Stimulated activated effector memory CD8-positive, alpha-beta T cell treated with anti-CD3 and anti-CD28 coated beads, Interleukin-12 subunit alpha, Interleukin-12 subunit beta, amount 100 ng/mL, for 72 hours (primary cell): ENCODE measurements around the gene MED23.
A peak's percentile ranks its signal among the peaks of the same experiment; 100 is the strongest.

Experiments used
- ATAC-seq: fragments of 150-1000 bp; cut with Tn5 transposase; 2 replicates; pipeline ENCODE4 v1.10.0; 2021
- DNase-seq, 2 donors: peaks; one replicate each; pipeline ENCODE4 v3.0.0; 2021 to 2022; ENCODE audit warnings: low spot score in 2 of 2
- H3K27ac Mint-ChIP-seq: one replicate; pipeline ENCODE4 v1.8.0; 2022; ENCODE audit warnings: mild to moderate bottlenecking, mixed read lengths
- H3K36me3 Mint-ChIP-seq: one replicate; pipeline ENCODE4 v1.8.0; 2022; ENCODE audit warnings: mild to moderate bottlenecking, mixed read lengths
- H3K4me1 Mint-ChIP-seq: one replicate; pipeline ENCODE4 v1.8.0; 2022; ENCODE audit warnings: mixed read lengths
- H3K4me3 Mint-ChIP-seq: one replicate; pipeline ENCODE4 v1.8.0; 2022; ENCODE audit warnings: mild to moderate bottlenecking, mixed read lengths
- H3K9me3 Mint-ChIP-seq: one replicate; pipeline ENCODE4 v1.8.0; 2022; ENCODE audit warnings: mixed read lengths

The MED23 gene, protein sequence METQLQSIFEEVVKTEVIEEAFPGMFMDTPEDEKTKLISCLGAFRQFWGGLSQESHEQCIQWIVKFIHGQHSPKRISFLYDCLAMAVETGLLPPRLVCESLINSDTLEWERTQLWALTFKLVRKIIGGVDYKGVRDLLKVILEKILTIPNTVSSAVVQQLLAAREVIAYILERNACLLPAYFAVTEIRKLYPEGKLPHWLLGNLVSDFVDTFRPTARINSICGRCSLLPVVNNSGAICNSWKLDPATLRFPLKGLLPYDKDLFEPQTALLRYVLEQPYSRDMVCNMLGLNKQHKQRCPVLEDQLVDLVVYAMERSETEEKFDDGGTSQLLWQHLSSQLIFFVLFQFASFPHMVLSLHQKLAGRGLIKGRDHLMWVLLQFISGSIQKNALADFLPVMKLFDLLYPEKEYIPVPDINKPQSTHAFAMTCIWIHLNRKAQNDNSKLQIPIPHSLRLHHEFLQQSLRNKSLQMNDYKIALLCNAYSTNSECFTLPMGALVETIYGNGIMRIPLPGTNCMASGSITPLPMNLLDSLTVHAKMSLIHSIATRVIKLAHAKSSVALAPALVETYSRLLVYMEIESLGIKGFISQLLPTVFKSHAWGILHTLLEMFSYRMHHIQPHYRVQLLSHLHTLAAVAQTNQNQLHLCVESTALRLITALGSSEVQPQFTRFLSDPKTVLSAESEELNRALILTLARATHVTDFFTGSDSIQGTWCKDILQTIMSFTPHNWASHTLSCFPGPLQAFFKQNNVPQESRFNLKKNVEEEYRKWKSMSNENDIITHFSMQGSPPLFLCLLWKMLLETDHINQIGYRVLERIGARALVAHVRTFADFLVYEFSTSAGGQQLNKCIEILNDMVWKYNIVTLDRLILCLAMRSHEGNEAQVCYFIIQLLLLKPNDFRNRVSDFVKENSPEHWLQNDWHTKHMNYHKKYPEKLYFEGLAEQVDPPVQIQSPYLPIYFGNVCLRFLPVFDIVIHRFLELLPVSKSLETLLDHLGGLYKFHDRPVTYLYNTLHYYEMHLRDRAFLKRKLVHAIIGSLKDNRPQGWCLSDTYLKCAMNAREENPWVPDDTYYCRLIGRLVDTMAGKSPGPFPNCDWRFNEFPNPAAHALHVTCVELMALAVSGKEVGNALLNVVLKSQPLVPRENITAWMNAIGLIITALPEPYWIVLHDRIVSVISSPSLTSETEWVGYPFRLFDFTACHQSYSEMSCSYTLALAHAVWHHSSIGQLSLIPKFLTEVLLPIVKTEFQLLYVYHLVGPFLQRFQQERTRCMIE (N-terminal part only)

GRCh38 chr6:131627724-131628682 lies at the start of gene MED23:
TSS of gene MED23 (minus strand) at chr6:131628242. CDS start at chr6:131628049, 193 bp downstream.
- H3K36me3 Mint-ChIP-seq, result peaks cover 50% of the 10 kb centered on the region
- peak within 1 kb of the TSS; percentile 99 for H3K4me3 Mint-ChIP-seq
- H3K9me3 Mint-ChIP-seq, result no peaks in the 10 kb centered on the region
- peaks cover 21% of the 10 kb centered on the region for H3K4me1 Mint-ChIP-seq
- H3K27ac Mint-ChIP-seq, result peak within 1 kb of the TSS; percentile 98
- ATAC-seq (peak; percentile 91), DNase-seq (peak; percentile 97 to 100)

GRCh38 chr6:131673184-131673583 lies 45.1 kb upstream of the MED23 start:
- Mint-ChIP-seq H3K4me3 (no peak overlapping the region), H3K27ac (no peak overlapping the region), H3K4me1 (no peaks in the 10 kb centered on the region), H3K36me3 (no peaks in the 10 kb centered on the region), H3K9me3 (no peaks in the 10 kb centered on the region)
- no peak for ATAC-seq
- no peak for DNase-seq

GRCh38 chr6:131669891-131670290 lies 41.8 kb upstream of the MED23 start:
- Mint-ChIP-seq H3K36me3 (no peaks in the 10 kb centered on the region), H3K27ac (no peak overlapping the region), H3K4me3 (no peak overlapping the region), H3K9me3 (no peaks in the 10 kb centered on the region), H3K4me1 (no peaks in the 10 kb centered on the region)
- no peak for DNase-seq
- ATAC-seq, result no peak

- Mint-ChIP-seq H3K9me3 (no peaks in the 10 kb centered on the region), H3K4me1 (no peaks in the 10 kb centered on the region), H3K27ac (no peak overlapping the region), H3K36me3 (no peaks in the 10 kb centered on the region), H3K4me3 (no peak overlapping the region)
- DNase-seq, result no peak
- ATAC-seq, result peak; percentile 51
Observed at GRCh38 chr6:131663578-131664165, 35.6 kb upstream of the MED23 start.

GRCh38 chr6:131660195-131660594 lies 32.2 kb upstream of the MED23 start:
- H3K4me1 Mint-ChIP-seq, result no peaks in the 10 kb centered on the region
- no peak overlapping the region for H3K4me3 Mint-ChIP-seq
- no peak for DNase-seq
- no peaks in the 10 kb centered on the region for H3K36me3 Mint-ChIP-seq
- no peak overlapping the region for H3K27ac Mint-ChIP-seq
- ATAC-seq, result peak; percentile 90
- H3K9me3 Mint-ChIP-seq, result no peaks in the 10 kb centered on the region

GRCh38 chr6:131658287-131658686 lies 30.2 kb upstream of the MED23 start:
- no peaks in the 10 kb centered on the region for H3K4me1 Mint-ChIP-seq
- H3K27ac Mint-ChIP-seq, result no peak overlapping the region
- no peak overlapping the region for H3K4me3 Mint-ChIP-seq
- ATAC-seq, result no peak
- no peak for DNase-seq
- H3K9me3 Mint-ChIP-seq, result no peaks in the 10 kb centered on the region
- H3K36me3 Mint-ChIP-seq, result no peaks in the 10 kb centered on the region

- Mint-ChIP-seq H3K9me3 (no peaks in the 10 kb centered on the region), H3K4me1 (no peaks in the 10 kb centered on the region), H3K36me3 (no peaks in the 10 kb centered on the region), H3K4me3 (no peak overlapping the region), H3K27ac (no peak overlapping the region)
- no peak for DNase-seq
- no peak for ATAC-seq
Observed at GRCh38 chr6:131657630-131658111, 29.6 kb upstream of the MED23 start.

DNA sequence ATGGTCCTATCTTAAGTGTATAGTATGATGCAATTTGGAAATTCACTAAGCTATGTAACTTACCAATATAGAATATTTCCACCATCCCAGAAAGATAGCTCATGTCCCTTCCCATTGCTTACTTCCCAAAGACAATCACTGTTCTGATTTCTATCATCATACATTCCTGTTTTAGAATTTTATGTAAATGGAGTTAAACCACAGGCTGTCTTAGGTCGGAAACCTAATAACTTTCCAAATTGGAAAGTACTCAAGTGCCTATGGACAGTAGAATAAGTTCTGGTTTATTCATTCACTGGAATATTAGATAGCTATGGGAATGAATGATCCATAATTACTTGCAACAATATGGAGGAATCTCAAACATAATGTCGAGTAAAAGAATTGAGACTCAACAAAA lies 29.2 kb upstream of the MED23 start:
- Mint-ChIP-seq H3K36me3 (no peaks in the 10 kb centered on the region), H3K27ac (no peak overlapping the region), H3K4me3 (no peak overlapping the region), H3K9me3 (no peaks in the 10 kb centered on the region), H3K4me1 (no peaks in the 10 kb centered on the region)
- ATAC-seq (no peak), DNase-seq (no peak)

GRCh38 chr6:131656667-131657066 lies 28.6 kb upstream of the MED23 start:
- no peak for DNase-seq
- no peak overlapping the region for H3K4me3 Mint-ChIP-seq
- H3K9me3 Mint-ChIP-seq, result no peaks in the 10 kb centered on the region
- no peak overlapping the region for H3K27ac Mint-ChIP-seq
- H3K36me3 Mint-ChIP-seq, result no peaks in the 10 kb centered on the region
- no peak for ATAC-seq
- no peaks in the 10 kb centered on the region for H3K4me1 Mint-ChIP-seq

DNA sequence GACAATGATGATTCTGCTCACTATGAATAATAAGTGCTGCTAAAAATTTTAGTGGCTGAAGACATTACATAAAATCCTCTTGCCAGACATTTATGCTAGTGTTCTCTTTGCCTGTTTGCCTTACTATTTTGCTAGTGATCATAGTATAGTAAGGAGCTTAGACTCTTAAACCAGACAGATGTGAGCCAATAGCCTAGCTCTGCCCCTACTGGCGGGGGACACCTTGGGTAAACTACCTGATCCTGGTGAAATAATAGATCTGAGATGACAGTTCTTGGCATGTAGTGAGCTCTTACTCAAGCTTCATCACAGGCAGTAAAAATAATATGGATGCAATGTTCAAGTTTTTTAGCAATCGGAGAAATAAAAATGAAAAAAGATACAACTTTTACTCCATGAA lies 27.9 kb upstream of the MED23 start:
- Mint-ChIP-seq H3K4me3 (no peak overlapping the region), H3K4me1 (no peaks in the 10 kb centered on the region), H3K27ac (no peak overlapping the region), H3K9me3 (no peaks in the 10 kb centered on the region), H3K36me3 (no peaks in the 10 kb centered on the region)
- DNase-seq, result no peak
- ATAC-seq, result no peak

GRCh38 chr6:131655387-131655786 lies 27.3 kb upstream of the MED23 start:
- ATAC-seq (no peak), DNase-seq (no peak)
- Mint-ChIP-seq H3K9me3 (no peaks in the 10 kb centered on the region), H3K36me3 (no peaks in the 10 kb centered on the region), H3K4me3 (no peak overlapping the region), H3K4me1 (no peaks in the 10 kb centered on the region), H3K27ac (no peak overlapping the region)

DNA sequence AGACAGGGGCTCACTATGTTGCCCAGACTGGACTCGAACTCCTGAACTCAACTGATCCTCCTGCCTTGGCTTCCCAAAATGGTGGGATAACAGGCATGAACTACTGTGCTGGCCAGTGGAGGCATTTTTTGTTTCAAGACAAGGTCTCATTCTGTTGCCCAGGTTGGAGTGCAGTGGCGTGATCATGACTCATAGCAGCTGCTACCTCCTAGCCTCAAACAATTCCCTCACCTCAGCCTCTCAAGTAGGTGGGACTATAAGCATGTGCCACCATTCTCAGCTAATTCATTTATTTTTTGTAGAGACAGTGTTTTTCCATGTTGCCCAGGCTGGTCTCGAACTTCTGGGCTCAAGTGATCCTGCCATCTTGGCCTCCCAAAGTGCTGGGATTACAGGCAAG lies 26.3 kb upstream of the MED23 start:
- H3K27ac Mint-ChIP-seq, result no peak overlapping the region
- no peak overlapping the region for H3K4me3 Mint-ChIP-seq
- no peaks in the 10 kb centered on the region for H3K9me3 Mint-ChIP-seq
- H3K4me1 Mint-ChIP-seq, result no peaks in the 10 kb centered on the region
- ATAC-seq (no peak), DNase-seq (no peak)
- H3K36me3 Mint-ChIP-seq, result no peaks in the 10 kb centered on the region

- no peaks in the 10 kb centered on the region for H3K9me3 Mint-ChIP-seq
- no peak overlapping the region for H3K4me3 Mint-ChIP-seq
- H3K27ac Mint-ChIP-seq, result no peak overlapping the region
- H3K4me1 Mint-ChIP-seq, result no peaks in the 10 kb centered on the region
- DNase-seq (no peak), ATAC-seq (no peak)
- H3K36me3 Mint-ChIP-seq, result no peaks in the 10 kb centered on the region
Observed at GRCh38 chr6:131652472-131652871, 24.4 kb upstream of the MED23 start.

GRCh38 chr6:131651782-131652181 lies 23.7 kb upstream of the MED23 start:
- Mint-ChIP-seq H3K4me1 (no peaks in the 10 kb centered on the region), H3K27ac (no peak overlapping the region), H3K9me3 (no peaks in the 10 kb centered on the region), H3K4me3 (no peak overlapping the region), H3K36me3 (no peaks in the 10 kb centered on the region)
- no peak for DNase-seq
- ATAC-seq, result no peak
